Stimulated activated CD8-positive, alpha-beta memory T cell treated with anti-CD3 and anti-CD28 coated beads, Interleukin-7, amount 100 ng/mL, for 24 hours (primary cell): Measurements from ENCODE around the gene REXO1.
"Not testable (repeated sequence)": the region's sequence is repeated elsewhere in the genome, so short reads cannot be mapped to it uniquely, and the experiment has no call there.

Experiments used
- DNase-seq: peaks from one replicate; pipeline ENCODE4 v3.0.0-alpha.2; 2020; ENCODE audit warnings: low read depth

REXO1 gene, protein sequence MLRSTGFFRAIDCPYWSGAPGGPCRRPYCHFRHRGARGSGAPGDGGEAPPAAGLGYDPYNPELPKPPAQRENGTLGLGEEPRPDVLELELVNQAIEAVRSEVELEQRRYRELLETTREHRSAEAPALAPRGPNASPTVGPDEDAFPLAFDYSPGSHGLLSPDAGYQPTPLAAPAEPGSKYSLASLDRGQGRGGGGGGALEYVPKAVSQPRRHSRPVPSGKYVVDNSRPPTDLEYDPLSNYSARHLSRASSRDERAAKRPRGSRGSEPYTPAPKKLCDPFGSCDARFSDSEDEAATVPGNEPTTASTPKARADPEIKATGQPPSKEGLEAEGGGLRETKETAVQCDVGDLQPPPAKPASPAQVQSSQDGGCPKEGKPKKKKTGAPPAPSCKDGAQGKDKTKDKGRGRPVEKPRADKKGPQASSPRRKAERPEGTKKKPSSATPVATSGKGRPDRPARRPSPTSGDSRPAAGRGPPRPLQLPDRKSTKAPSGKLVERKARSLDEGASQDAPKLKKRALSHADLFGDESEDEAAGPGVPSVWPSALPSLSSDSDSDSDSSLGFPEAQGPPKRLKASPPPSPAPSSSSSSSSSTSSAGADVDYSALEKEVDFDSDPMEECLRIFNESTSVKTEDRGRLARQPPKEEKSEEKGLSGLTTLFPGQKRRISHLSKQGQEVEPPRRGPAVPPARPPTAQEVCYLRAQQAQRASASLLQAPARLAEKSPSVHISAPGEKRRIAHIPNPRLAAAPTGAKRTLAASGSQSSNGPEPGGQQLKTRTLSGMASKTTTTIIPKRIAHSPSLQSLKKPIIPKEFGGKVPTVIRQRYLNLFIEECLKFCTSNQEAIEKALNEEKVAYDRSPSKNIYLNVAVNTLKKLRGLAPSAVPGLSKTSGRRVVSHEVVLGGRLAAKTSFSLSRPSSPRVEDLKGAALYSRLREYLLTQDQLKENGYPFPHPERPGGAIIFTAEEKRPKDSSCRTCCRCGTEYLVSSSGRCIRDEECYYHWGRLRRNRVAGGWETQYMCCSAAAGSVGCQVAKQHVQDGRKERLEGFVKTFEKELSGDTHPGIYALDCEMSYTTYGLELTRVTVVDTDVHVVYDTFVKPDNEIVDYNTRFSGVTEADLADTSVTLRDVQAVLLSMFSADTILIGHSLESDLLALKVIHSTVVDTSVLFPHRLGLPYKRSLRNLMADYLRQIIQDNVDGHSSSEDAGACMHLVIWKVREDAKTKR

DNA sequence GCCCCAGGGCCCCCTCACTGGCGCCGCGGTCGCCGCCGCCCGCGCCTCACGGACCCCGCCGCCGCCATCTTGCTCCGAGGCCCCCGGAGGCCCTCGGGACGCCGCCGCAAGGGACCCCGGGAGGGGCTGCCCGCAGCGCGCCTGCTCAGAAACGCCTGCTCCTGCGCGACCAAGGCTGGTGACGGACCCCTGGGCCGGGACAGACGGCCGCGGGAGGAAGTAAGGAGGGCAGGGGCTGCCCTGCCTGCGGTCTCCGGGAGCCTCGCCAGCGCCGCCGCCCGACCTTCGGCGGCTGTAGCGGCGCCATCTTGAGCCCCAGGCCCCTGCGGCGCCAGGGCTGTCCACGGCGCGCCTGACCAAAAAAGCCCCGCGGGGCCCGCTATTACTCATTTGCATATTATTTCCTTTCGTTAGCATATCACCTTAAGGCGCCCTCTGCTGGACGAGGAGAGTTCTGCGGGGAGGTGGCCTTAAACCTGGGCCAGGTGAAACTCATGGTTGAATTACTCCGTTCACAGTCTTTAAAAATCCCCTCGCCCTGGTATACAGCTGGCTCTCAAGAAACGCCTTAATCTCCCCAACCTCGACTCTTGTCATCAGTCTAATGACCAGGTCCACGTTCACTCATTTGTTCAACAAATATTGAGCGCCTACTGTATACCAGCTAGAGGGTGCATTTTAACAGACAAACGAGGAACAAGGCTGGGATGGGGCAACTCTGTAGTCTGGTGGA is at the start of gene REXO1:
REXO1 (minus strand) TSS at position 85 of the 733 bp plus-strand sequence. CDS start 125 bp downstream, outside the sequence.
- DNase-seq = peak; percentile 96

DNA sequence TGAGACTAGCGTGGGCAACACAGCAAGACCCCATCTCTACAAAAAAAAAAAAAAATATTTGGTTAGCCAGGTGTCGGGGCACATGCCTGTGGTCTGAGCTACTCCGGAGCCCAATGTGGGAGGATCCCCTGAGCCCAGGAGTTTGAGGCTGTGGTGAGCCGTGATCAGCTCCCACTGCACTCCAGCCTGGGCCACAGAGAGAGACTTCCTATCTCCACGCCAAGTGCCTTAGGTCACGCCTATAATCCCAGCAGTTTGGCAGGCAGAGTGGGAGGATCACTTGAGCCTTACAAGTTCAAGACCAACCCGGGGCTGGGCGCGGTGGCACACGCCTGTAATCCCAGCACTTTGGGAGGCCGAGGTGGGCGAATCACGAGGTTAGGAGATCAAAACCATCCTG is 48.2 kb upstream of the REXO1 start:
- DNase-seq = no peak

DNA sequence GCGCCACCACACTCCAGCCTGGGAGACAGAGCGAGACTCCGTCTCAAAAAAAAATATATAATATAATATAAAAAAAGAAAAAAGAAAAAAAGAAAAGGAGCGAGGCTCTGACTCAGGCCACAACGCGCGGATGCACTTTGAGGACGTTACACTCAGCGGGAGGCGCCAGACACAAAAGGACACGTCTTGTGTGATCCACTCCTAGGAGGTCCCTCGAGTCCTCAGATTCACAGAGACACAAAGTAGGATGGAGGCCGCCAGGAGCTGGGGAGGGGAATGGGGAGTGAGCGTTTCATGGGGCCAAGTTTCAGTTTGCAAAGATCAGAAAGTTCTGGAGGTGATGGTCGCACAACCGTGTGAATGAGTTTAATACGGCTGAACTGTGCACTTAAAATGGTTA is 45.5 kb upstream of the REXO1 start:
- no peak for DNase-seq

DNA sequence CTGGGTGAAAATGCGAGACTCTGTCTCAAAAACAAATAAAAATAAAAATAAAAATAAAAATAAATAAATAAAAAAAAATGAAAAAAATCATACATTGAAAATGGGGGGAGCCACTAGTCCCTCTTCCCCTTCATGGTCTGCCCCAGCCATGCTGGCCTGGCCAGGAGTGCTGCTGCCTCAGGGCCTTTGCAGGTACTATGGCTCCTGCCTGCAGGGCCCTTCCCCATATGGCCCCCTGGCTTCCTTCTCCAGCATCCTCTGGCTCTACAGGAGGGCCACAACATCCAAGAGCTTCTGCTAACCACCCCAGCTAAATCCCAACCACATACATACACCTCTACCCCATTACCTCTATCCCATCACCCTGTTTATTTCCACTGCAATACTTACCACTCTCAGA is 41.6 kb upstream of the REXO1 start:
- DNase-seq = no peak

DNA sequence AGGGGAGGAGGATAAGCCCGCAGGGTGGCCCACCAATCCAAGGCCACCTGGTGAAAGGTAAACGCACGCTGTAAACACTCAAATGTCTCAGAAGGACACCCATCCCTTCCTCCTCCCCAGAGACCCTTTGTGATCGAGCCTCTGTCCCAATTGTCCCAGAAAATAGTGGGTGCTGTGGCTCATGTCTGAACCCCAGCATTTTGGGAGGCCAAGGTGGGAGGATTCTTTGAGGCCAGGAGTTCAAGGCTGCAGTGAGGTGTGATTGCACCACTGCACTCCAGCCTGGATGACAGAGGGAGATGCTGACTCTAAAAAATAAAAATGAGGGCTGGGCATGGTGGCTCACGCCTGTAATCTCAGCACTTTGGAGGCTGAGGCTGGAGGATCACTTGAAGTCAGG is 40.1 kb upstream of the REXO1 start:
- no peak for DNase-seq

DNA sequence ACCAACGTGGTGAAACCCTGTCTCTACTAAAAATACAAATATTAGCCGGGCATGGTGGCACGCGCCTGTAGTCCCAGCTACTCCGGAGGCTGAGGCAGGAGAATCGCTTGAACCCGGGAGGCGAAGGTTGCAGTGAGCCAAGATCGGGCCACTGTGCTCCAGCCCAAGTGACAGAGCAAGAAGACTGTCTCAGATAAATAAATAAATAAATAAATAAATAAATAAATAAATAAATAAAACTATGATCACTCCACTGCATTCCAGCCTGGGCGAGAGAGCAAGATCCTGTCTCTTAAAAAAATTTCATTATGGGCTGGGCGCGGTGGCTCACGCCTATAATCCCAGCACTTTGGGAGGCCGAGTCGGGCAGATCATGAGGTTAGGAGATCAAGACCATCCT is 38.1 kb upstream of the REXO1 start:
- not testable (repeated sequence) for DNase-seq

DNA sequence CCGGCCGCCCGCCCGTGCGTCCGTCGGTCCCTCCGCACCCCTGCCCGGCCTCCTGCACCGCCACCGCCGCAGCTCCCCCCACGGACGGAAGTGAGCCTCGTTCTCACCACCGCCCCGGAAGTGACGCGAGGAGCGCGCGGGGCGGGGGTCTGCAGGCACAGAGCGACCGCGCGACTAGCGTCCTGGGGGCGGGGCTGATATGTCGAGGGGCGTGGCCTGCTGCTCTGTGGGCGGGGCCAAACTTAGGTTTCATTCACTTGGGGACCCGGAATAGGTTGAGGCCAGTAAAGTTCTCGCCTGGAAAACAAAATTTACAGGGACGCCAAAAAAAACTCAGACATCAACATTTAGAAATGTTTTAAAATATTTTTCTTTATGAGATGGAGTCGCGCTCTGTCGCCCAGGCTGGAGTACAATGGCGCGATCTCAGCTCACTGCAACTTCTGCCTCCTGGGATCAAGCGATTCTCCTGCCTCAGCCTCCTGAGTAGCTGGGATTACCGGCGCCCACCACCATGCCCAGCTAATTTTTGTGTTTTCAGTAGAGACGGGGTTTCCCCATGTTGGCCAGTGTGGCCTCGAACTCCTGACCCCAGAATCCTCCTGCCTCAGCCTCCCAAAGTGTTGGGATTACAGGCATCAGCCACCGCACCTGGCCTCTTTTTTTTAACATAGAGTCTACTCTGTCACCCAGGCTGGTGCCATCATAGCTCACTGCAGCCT is 37.3 kb upstream of the REXO1 start, which contains the start of gene ABHD17A:
ABHD17A (minus strand) TSS at position 99 of the 722 bp plus-strand sequence. CDS start 3,930 bp downstream, outside the sequence.
- DNase-seq = peak; percentile 94

DNA sequence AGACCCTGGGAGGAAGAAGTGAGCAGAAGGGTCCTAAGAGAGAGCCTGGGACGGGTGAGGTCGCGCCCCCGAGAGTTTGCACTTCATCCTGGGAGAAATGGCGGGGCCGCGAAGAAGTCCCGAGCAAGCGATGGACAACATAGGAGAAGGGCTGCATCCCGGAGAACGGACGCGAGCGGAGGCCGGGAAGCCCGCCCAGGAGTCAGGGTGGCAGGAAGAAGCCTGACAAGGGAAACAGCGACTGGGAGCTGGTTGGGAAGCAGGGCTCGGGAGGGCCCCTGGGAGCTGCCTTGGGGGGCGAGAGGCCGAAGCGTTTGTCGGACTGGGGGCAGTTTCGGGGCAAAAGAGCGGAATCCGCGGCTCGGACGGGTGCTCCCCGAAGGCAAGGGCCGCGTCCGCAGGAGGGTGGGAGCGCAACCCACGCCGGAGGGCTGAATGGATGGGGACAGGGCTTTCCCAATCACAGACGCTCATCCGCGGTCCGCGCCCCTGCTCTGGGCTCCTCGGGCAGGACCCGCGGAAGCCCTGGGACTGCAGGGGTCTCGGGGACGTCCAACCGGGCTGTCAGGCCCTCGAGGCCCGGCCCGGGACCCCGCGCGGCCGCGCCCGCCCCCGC is 36.5 kb upstream of the REXO1 start:
- no peak for DNase-seq

DNA sequence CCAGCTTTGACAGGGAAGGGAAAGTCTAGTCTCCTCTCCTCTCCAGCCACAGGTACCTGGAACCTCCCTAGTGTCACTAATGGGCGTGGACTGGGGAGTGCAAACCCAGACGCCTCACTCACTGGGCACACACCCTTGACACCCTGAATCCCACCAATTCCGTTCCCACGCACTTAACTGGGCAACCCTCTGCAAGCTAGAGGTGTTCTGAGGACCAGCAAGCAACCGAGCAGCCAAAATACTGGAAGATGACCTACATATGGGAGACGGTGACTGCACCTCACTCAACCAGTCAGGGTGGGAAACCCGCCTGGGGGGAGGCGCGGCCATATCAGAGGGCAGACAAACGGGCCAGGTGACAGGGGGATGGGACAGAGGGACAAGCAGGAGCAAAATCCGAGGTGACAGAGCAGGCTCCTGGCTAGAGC is 36.0 kb upstream of the REXO1 start:
- DNase-seq = no peak

DNA sequence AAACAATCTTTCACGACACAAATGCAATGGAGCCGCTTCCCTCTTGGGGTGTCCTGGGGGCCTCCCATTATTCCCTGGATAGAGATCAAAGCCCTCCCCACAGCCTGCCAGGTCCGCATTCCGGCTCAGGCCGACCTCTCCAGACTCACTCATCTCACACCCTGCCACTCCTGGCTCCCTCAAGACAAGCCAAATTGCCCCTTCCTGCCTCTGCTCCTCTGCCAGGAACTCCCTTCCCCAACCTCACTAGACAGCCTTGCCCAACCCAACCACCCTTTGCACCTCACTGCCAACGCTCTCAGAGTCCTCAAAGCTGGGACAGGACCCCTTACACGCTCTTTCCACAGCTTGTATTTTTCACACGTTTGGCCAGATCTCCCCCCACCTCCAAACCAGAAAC is 35.5 kb upstream of the REXO1 start:
- DNase-seq = no peak

DNA sequence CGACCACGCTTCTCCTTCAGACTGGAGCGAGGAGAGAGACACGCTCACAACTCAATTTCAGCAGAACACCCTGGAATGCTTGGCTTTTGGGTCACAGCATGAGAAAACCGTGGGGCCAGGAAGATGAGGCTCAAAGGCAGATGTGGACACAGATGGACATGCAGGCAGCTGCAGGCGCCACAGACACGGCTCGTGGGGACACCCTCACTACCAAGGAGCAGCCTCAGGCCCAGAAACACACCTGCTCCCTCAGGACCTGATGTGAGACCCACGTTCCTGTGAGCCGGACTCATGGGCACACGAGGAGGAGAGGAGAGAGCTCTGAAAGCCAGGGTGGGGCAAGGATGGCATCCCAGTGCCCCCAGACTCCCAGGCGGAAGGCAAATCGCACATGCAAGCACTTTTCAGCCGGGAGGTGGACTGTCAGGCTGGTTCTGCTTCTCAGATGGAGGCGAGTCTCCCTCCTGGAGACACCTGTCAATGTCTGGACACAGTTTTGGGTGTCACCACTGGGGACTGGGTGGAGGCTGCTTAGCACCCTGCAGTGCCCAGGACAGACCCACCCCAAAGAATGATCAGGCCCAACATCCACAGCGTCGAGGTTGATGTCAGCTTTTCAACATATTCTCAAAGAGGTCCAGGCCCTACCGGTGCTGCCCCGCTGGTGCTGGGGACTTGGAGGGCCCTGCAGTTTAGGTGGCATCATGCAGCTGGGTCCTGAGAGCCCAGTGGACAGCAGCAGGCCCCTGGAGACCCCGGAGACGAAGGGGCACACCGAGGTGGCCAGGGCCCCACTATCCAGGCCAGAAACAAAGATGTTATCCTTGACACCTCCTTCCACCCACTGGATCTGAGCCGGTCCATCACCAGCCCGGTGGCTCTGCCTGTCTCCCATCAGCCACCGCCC is 34.8 kb upstream of the REXO1 start:
- DNase-seq = no peak

DNA sequence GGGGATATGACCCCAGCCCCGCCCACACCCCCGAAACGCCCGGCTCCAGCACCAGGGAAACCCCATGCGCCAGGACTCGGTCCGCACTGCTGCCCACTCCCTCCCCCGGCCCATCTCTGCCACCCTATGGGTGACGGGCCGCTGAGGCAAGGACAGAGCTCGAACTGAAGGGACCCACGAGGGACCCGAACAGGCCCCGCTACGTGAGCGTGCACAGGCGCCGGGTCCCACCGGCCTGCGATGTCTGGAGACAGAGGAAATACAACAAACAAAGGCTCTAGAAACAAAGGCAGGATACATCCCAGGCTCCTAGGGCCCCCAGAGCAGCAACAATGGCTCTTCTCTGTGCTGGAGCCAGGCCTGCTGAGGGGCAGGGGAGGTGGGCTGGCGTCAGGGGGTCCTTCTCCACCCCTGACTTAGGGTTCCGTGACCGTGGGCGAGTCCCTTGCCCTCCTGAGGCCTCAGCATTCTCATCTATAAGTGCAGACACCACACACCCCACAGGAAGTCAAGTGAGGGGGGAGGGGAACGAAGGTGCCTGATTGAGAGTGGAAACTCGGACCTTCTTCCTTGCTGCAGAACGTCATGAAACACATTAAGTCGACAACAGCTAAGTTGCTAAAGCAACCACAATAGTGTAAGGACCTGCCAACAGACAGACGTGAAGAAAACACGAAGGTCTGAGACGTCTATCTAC is 34.0 kb upstream of the REXO1 start:
- no peak for DNase-seq

DNA sequence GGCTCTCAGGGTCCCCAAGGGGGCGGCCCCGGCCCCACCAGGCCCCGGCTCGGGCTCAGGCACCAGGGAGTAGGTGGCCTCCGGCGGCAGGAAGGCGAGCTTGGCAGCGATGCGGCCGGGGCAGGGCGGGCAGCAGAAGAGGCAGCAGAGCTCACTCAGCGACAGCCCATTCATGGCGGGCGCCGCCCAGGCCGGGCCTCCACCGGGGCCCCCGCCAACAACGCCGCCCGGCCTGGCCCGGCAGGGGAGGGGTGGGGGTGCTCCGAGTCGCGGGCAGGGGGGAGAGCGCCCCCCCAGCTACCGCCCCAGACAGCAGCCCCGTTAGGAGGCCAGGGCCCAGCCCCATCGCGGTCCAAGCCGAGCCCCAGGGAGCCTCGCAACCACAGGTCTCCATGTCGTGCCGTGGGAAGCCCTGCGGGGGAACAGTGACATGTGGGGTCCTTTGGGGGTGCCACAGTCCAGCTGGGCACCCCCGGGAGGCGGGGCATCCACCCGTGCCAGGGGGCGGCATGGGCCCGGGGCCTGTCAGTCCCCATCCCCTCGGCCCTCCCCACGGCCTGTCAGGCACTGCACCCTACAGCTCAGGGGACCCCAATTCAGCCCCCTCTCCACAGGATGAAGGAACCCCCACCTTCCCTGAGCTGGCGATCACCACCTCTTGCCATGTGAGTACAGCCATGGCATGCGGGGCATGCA is 33.3 kb upstream of the REXO1 start:
- not testable (repeated sequence) for DNase-seq

DNA sequence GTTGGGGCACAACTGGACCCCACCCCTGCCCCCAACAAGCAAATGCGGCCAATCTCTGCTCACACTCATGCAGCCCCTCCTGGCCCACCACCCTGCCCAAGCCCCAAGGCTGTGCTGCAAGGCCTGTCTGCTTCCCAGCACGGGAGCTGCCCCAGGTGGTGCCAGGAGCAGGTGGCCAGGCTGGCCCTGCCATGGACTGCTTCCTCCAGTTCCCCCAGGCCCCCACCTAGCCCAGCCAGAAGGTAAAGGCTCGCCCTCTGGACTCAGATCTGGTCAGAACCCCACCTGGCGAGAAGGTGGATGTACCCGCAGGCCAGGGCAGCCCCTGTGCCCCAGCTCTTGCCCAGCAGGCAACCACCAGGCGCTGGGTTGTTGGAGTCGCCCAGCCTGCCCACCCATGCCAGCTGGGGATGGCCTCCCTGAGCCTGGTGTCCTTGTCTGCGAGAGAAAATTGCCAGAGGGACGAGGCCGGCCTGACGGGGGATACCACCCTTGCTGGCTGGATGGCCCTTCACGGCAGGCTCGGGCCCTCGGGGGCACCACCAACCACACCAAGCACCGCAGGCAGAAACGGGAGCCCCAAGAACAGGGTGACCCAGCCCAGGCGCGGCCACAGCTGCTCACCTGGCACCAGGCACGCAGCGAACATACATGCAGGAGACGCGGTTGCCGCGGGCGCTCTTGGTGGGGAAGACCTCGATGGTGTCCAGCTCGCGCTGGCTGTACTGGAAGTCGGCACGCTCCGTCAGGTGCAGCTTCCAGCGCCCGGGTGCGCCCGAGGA is 32.5 kb upstream of the REXO1 start:
- no peak for DNase-seq

DNA sequence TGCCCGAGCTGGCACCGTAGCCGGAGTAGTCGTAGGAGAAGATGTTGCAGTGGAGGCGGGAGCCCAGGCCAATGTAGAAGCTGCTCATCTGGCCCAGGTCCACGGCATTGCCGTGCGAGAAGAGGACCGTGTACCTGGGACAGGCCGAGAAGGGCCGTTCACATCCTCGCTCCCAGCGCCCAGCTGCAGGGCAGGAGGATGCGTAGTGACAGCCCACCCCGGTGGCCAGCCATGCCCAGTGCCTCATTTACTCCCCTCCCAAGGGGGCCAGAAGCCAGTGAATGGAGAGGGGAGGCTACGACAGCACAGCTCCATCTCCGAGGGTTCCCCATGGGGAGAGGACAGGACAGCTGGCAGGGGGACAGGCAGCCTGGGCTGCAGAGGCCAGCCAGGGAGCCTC is 31.7 kb upstream of the REXO1 start:
- DNase-seq = not testable (repeated sequence)

DNA sequence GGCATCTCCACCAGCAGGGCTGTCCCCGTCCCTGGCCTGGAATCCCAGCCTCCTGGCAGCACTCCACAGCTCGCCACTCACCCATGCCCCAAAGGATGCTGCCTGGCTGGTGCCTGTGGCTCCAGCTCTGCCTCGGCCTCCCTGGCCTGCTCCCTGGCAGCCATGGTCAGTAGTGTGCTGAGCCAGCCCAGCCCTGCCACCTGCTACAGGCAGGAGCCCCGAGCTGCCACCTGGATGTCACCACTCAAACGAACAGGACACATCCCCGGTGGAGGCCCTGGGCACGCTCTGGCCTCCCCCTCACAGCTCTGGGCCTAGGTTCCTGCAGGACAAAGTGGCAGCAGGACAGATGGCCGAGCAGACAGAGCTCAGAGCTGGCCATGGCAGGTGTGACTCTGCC is 30.3 kb upstream of the REXO1 start:
- DNase-seq = not testable (repeated sequence)

DNA sequence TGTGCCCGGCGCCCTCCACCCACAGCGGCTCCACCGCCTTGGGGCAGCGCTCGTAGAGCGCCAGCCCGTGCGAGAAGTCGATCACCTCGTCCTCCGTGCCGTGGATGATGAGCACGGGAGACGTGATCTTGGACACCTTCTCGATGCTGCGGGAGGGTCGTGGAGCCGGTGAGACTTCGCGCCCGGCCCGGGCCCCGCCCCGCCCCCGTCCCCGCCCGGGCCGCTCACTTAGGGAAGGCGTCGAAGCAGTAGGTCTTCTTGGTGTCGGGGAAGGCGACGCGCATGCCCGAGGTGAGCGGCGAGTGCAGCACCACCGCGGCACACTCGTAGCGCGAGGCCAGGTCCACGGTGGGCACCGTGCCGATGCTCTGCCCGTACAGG is 29.0 kb upstream of the REXO1 start:
- DNase-seq = not testable (repeated sequence)
